Fibroblast of villous mesenchyme (primary cell): ENCODE measurements around the gene MYNN. TPM values are rescaled to one million over a fixed set of nuclear protein-coding genes. Genes with fewer than 3 reads are reported as not detected.
"Not testable (repeated sequence)": the region's sequence is repeated elsewhere in the genome, so short reads cannot be mapped to it uniquely, and the experiment has no call there.

Experiments used
- DNase-seq: peaks from one replicate; pipeline ENCODE4 v3.0.0-alpha.2; 2010; ENCODE audit warnings: low read depth
- H3K4me3 ChIP-seq: 2 replicates; pipeline ENCODE4 v1.5.1; 2011; ENCODE audit warnings: low read depth, mild to moderate bottlenecking, low read length
- CTCF ChIP-seq: IDR thresholded peaks from 2 replicates; pipeline ENCODE4 v1.5.1; 2012; ENCODE audit warnings: low read depth, mild to moderate bottlenecking, low read length; ENCODE audit not compliant: insufficient read depth
- total RNA-seq: library from RNA; depleted of rRNA; stranded (reverse); fragments of >200 nt; gene quantifications from 2 replicates; pipeline ENCODE4 v1.2.3, GENCODE V29; 2012

Gene MYNN
- 20.9 and 25.5 TPM in 2 replicates for total RNA-seq

GRCh38 chr3:169772897-169773816 lies at the start of gene MYNN:
TSS of gene MYNN (plus strand) at chr3:169773396. CDS start at chr3:169774296, 900 bp downstream.
- peak; percentile 90 for DNase-seq
- peak within 1 kb of the TSS; percentile 91 for H3K4me3 ChIP-seq

GRCh38 chr3:169731857-169732256 lies 41.3 kb upstream of the MYNN start:
- not testable (repeated sequence) for DNase-seq, H3K4me3 ChIP-seq

More at GRCh38 chr3:169772897-169773816, at the start of gene MYNN:
- TF ChIP-seq CTCF = peak; percentile 23

GRCh38 chr3:169739067-169739466 lies 34.1 kb upstream of the MYNN start:
- no peak overlapping the region for H3K4me3 ChIP-seq
- no peak for TF ChIP-seq CTCF
- no peak for DNase-seq

GRCh38 chr3:169744366-169745054 lies 28.7 kb upstream of the MYNN start:
- no peak overlapping the region for H3K4me3 ChIP-seq
- peak; percentile 7 for DNase-seq

GRCh38 chr3:169746924-169747323 lies 26.3 kb upstream of the MYNN start:
- H3K4me3 ChIP-seq = no peak overlapping the region
- TF ChIP-seq CTCF = no peak
- no peak for DNase-seq

More at GRCh38 chr3:169744366-169745054, 28.7 kb upstream of the MYNN start:
- TF ChIP-seq CTCF = peak; percentile 24

GRCh38 chr3:169748670-169749069 lies 24.5 kb upstream of the MYNN start:
- DNase-seq = no peak
- no peak for TF ChIP-seq CTCF
- H3K4me3 ChIP-seq = no peak overlapping the region

- TF ChIP-seq CTCF = no peak
- no peak overlapping the region for H3K4me3 ChIP-seq
- no peak for DNase-seq
Observed at GRCh38 chr3:169750665-169751064, 22.5 kb upstream of the MYNN start.
